PC-3 (cell line): ENCODE measurements around the gene GPR82. TPM values are rescaled to one million over a fixed set of nuclear protein-coding genes. Genes with fewer than 3 reads are reported as not detected.
A peak's percentile ranks its signal among the peaks of the same experiment; 100 is the strongest.

Experiments
- ATAC-seq: fragments of 200-7000 bp; cut with Tn5 transposase; 2 replicates; pipeline ENCODE4 v1.9.1; 2020; ENCODE audit warnings: mild to moderate bottlenecking, moderate library complexity
- BruUV-seq: library from RNA; stranded (reverse); fragments of 400-500 nt; replicated peaks from 2 replicates; lab custom pipeline; 2021; lab: Mats Ljungman, UMichigan
- CTCF ChIA-PET: fragments of 300-600 bp; sonication (Branson Sonifier 250); formaldehyde crosslinking; loops from one replicate; lab custom pipeline; 2022; ENCODE audit warnings: antibody characterized with exemption; lab: Charles Lee
- POLR2A ChIA-PET: fragments of 300-600 bp; sonication (Branson Sonifier 250); formaldehyde crosslinking; loops from one replicate; lab custom pipeline; 2022; ENCODE audit warnings: antibody characterized with exemption; ENCODE audit not compliant: unreplicated experiment; lab: Charles Lee
- DNase-seq: peaks from one replicate; pipeline ENCODE4 v3.0.0-alpha.2; 2015
- H2AFZ ChIP-seq: fragments of 300-600 bp; sonication (generic); 2 replicates; pipeline ENCODE4 v1.6.0; 2016; ENCODE audit warnings: antibody characterized with exemption, low read length
- H3F3A ChIP-seq: fragments of 300-600 bp; sonication (generic); one replicate; pipeline ENCODE4 v1.6.0; 2017; ENCODE audit warnings: antibody characterized with exemption, low read length, control low read depth, mild to moderate bottlenecking; ENCODE audit not compliant: unreplicated experiment
- H3K27ac ChIP-seq: fragments of 300-600 bp; sonication (generic); 2 replicates; pipeline ENCODE4 v1.5.1; 2016; ENCODE audit warnings: mild to moderate bottlenecking, low read length
- H3K27me3 ChIP-seq: fragments of 300-600 bp; sonication (generic); 2 replicates; pipeline ENCODE4 v1.6.1; 2016; ENCODE audit warnings: low read length, mixed read lengths
- H3K36me3 ChIP-seq: fragments of 300-600 bp; sonication (generic); 2 replicates; pipeline ENCODE4 v1.6.1; 2016; ENCODE audit warnings: low read depth, mixed run types, low read length, mixed read lengths
- H3K4me1 ChIP-seq: fragments of 300-600 bp; sonication (generic); 2 replicates; pipeline ENCODE4 v1.5.1; 2016; ENCODE audit warnings: low read length; ENCODE audit not compliant: insufficient read depth
- H3K4me2 ChIP-seq: fragments of 300-600 bp; sonication (generic); 2 replicates; pipeline ENCODE4 v1.6.0; 2016; ENCODE audit warnings: low read length
- H3K4me3 ChIP-seq: fragments of 300-600 bp; sonication (generic); 2 replicates; pipeline ENCODE4 v1.5.1; 2016; ENCODE audit warnings: mild to moderate bottlenecking, low read length, mixed read lengths
- H3K79me2 ChIP-seq: fragments of 300-600 bp; sonication (generic); 2 replicates; pipeline ENCODE4 v1.6.1; 2017; ENCODE audit warnings: low read length, mixed read lengths
- H3K9ac ChIP-seq: fragments of 300-600 bp; sonication (generic); 2 replicates; pipeline ENCODE4 v1.6.0; 2016; ENCODE audit warnings: mild to moderate bottlenecking, low read length
- H3K9me2 ChIP-seq: fragments of 300-600 bp; sonication (generic); replicated peaks from 2 replicates; pipeline ENCODE4 v1.6.1; 2016; ENCODE audit warnings: mixed run types, low read length, mixed read lengths
- H3K9me3 ChIP-seq: fragments of 300-600 bp; sonication (generic); 2 replicates; pipeline ENCODE4 v1.6.1; 2016; ENCODE audit warnings: low read length, mixed read lengths
- H4K20me1 ChIP-seq: fragments of 300-600 bp; sonication (generic); 2 replicates; pipeline ENCODE4 v1.6.1; 2016; ENCODE audit warnings: low read length, mixed read lengths
- CTCF ChIP-seq: fragments of 300-600 bp; sonication (generic); conservative IDR thresholded peaks from 2 replicates; pipeline ENCODE4 v1.5.1; 2017; ENCODE audit warnings: antibody characterized with exemption, low read depth, mild to moderate bottlenecking, low read length
- EZH2 ChIP-seq: fragments of 300-600 bp; sonication (generic); IDR thresholded peaks from one replicate; pipeline ENCODE4 v1.6.1; 2017; ENCODE audit warnings: antibody characterized with exemption, mild to moderate bottlenecking, low read length; ENCODE audit not compliant: unreplicated experiment
- EZH2phosphoT487 ChIP-seq: fragments of 300-600 bp; sonication (generic); IDR thresholded peaks from 2 replicates; pipeline ENCODE4 v1.6.1; 2018; ENCODE audit warnings: mild to moderate bottlenecking, antibody characterized with exemption, low read length, borderline replicate concordance
- intact Hi-C: fragments of 100-400 bp; cut with micrococcal nuclease; formaldehyde crosslinking; loops from 2 replicates; pipeline ENCODE4 v1.9.0; 2023
- total RNA-seq: library from RNA; depleted of rRNA; stranded (reverse); fragments of >200 nt; gene quantifications from 2 replicates; pipeline ENCODE4 v1.2.3, GENCODE V29; 2014

Gene GPR82
- total RNA-seq, 1 experiment from 2014 or later: not detected

- H3K79me2 ChIP-seq: no peaks in the 10 kb centered on the region
- no peak overlapping the region for H3K27ac ChIP-seq
- ATAC-seq (peak; percentile 31; the same call in 1 of the 2 replicates), DNase-seq (no peak)
- H2AFZ ChIP-seq: no peak overlapping the region
- H3K4me3 ChIP-seq: no peak overlapping the region
- no TSS peak for BruUV-seq
- no peaks in the 10 kb centered on the region for H3K27me3 ChIP-seq
- CTCF ChIA-PET: no interaction called here
- no peaks in the 10 kb centered on the region for H3K4me1 ChIP-seq
- intact Hi-C loops: no loop called here
- H3F3A ChIP-seq: no peaks in the 10 kb centered on the region
- POLR2A ChIA-PET: no interaction called here
- no peaks in the 10 kb centered on the region for H4K20me1 ChIP-seq
- H3K36me3 ChIP-seq: no peaks in the 10 kb centered on the region
- no peaks in the 10 kb centered on the region for H3K9me3 ChIP-seq
- H3K4me2 ChIP-seq: no peak overlapping the region
- TF ChIP-seq EZH2phosphoT487 (no peak), EZH2 (no peak), CTCF (no peak)
- H3K9me2 ChIP-seq: no peaks in the 10 kb centered on the region
- H3K9ac ChIP-seq: no peak overlapping the region
These were observed 31.7 kb upstream of the GPR82 start for GRCh38 chrX:41692162-41692749.

GRCh38 chrX:41693024-41693423, 31.0 kb upstream of the GPR82 start:
- Histone ChIP-seq H3K9me3 (no peaks in the 10 kb centered on the region), H3F3A (no peaks in the 10 kb centered on the region), H3K4me3 (no peak overlapping the region), H3K4me2 (no peak overlapping the region), H4K20me1 (no peaks in the 10 kb centered on the region), H3K36me3 (no peaks in the 10 kb centered on the region), H3K9me2 (no peaks in the 10 kb centered on the region), H2AFZ (no peak overlapping the region), H3K4me1 (no peaks in the 10 kb centered on the region), H3K27ac (no peak overlapping the region), H3K9ac (no peak overlapping the region), H3K79me2 (no peaks in the 10 kb centered on the region), H3K27me3 (no peaks in the 10 kb centered on the region)
- no TSS peak for BruUV-seq
- POLR2A ChIA-PET: no interaction called here
- intact Hi-C loops: no loop called here
- no peak for DNase-seq
- ATAC-seq: no peak
- CTCF ChIA-PET: no interaction called here
- TF ChIP-seq EZH2 (no peak), EZH2phosphoT487 (no peak), CTCF (no peak)

GRCh38 chrX:41695426-41695825, 28.6 kb upstream of the GPR82 start:
- no peak overlapping the region for H3K4me2 ChIP-seq
- no peak overlapping the region for H3K27ac ChIP-seq
- no peaks in the 10 kb centered on the region for H4K20me1 ChIP-seq
- no peaks in the 10 kb centered on the region for H3F3A ChIP-seq
- H3K9me2 ChIP-seq: no peaks in the 10 kb centered on the region
- H3K79me2 ChIP-seq: no peaks in the 10 kb centered on the region
- BruUV-seq: no TSS peak
- no peaks in the 10 kb centered on the region for H3K4me1 ChIP-seq
- TF ChIP-seq EZH2phosphoT487 (no peak), EZH2 (no peak), CTCF (no peak)
- no peaks in the 10 kb centered on the region for H3K36me3 ChIP-seq
- ATAC-seq (peak; percentile 29; the same call in 1 of the 2 replicates), DNase-seq (no peak)
- H3K9me3 ChIP-seq: no peaks in the 10 kb centered on the region
- ChIA-PET CTCF (no interaction called here), POLR2A (no interaction called here)
- no peak overlapping the region for H3K4me3 ChIP-seq
- no peak overlapping the region for H3K9ac ChIP-seq
- no peak overlapping the region for H2AFZ ChIP-seq
- intact Hi-C loops: no loop called here
- no peaks in the 10 kb centered on the region for H3K27me3 ChIP-seq
